Adipocyte (in vitro differentiated cells): ENCODE data around the gene OR7C1.
"Not testable (repeated sequence)": the region's sequence is repeated elsewhere in the genome, so short reads cannot be mapped to it uniquely, and the experiment has no call there.

ENCODE experiments used
- DNase-seq: peaks from one replicate; pipeline ENCODE4 v3.0.0-alpha.2; 2015; ENCODE audit warnings: low read depth
- H3K27me3 ChIP-seq: replicated peaks from 2 replicates; pipeline ENCODE4 v1.7.0; 2013; ENCODE audit warnings: mild to moderate bottlenecking, low read length, moderate library complexity; ENCODE audit not compliant: control insufficient read depth, insufficient read depth
- H3K36me3 ChIP-seq: 2 replicates; pipeline ENCODE4 v1.7.0; 2013; ENCODE audit warnings: low read length, mild to moderate bottlenecking, moderate library complexity; ENCODE audit not compliant: control insufficient read depth, insufficient read depth, severe bottlenecking
- H3K4me1 ChIP-seq: 2 replicates; pipeline ENCODE4 v1.7.0; 2013; ENCODE audit warnings: mild to moderate bottlenecking, low read length, moderate library complexity; ENCODE audit not compliant: control insufficient read depth, insufficient read depth
- H3K4me3 ChIP-seq: 2 replicates; pipeline ENCODE4 v1.7.0; 2013; ENCODE audit warnings: mild to moderate bottlenecking, low read length, moderate library complexity
- H3K9ac ChIP-seq: 2 replicates; pipeline ENCODE4 v1.7.0; 2013; ENCODE audit warnings: mild to moderate bottlenecking, low read length, moderate library complexity
- H3K9me3 ChIP-seq: 2 replicates; pipeline ENCODE4 v1.7.0; 2013; ENCODE audit warnings: mild to moderate bottlenecking, low read length, moderate library complexity; ENCODE audit not compliant: control insufficient read depth

OR7C1 gene

DNA sequence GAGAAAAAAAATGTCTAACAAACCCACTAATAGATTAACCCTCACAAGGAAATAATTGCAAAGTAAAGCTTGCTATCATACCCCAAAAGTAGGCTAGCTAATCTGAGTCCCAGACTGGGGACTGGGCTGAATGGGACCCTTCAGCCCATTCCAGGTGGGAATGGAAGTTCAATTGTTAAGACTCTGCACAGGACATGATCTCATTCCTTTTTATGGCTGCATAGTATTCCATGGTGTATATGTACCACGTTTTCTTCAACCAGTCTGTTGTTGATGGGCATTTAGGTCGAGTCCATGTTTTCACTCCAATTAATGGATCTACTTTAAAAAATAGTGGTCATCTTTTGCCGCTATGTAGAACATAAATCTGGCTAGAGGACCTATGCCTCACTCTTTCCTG lies 17.9 kb downstream of the OR7C1 start:
- no peak overlapping the region for H3K4me3 ChIP-seq
- no peak overlapping the region for H3K9ac ChIP-seq
- H3K4me1 ChIP-seq: no peaks in the 10 kb centered on the region
- peaks cover 4% of the 10 kb centered on the region for H3K9me3 ChIP-seq
- H3K36me3 ChIP-seq: no peaks in the 10 kb centered on the region
- no peak for DNase-seq
- H3K27me3 ChIP-seq: peaks cover 6% of the 10 kb centered on the region

DNA sequence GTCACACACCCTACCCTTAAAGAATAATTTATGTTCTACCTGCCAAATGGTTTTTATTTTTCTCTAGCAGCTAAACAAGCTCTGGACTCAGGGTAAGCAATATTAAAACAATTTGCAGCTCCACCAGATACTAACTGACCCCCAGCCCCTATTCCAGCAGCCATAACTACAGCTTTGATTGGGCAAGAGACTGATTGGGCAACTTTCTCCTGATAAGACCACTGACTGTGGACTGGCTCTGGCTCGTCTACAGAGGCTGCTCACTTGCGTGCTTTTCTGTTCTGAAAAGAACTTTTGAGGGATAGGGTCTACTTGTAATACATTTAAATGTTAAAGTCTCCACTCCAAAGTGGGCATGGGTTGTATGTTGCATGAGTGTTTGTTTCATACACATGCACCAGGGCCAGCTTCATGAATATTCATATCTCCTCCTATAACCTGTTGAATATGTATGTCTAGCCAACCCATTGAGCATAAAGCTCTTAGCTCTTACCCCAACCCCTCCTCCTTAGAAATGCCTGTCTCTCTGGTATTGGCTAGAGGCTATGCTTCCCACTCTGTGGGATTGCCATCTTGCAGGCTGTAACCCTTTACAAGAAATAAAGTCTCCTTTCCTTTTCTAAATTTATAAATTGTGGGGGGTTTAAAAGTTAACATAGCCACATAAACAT lies 19.9 kb downstream of the OR7C1 start:
- no peak overlapping the region for H3K9ac ChIP-seq
- DNase-seq: no peak
- H3K4me3 ChIP-seq: no peak overlapping the region
- no peaks in the 10 kb centered on the region for H3K36me3 ChIP-seq
- H3K9me3 ChIP-seq: peaks cover 4% of the 10 kb centered on the region
- H3K27me3 ChIP-seq: no peaks in the 10 kb centered on the region
- no peaks in the 10 kb centered on the region for H3K4me1 ChIP-seq

DNA sequence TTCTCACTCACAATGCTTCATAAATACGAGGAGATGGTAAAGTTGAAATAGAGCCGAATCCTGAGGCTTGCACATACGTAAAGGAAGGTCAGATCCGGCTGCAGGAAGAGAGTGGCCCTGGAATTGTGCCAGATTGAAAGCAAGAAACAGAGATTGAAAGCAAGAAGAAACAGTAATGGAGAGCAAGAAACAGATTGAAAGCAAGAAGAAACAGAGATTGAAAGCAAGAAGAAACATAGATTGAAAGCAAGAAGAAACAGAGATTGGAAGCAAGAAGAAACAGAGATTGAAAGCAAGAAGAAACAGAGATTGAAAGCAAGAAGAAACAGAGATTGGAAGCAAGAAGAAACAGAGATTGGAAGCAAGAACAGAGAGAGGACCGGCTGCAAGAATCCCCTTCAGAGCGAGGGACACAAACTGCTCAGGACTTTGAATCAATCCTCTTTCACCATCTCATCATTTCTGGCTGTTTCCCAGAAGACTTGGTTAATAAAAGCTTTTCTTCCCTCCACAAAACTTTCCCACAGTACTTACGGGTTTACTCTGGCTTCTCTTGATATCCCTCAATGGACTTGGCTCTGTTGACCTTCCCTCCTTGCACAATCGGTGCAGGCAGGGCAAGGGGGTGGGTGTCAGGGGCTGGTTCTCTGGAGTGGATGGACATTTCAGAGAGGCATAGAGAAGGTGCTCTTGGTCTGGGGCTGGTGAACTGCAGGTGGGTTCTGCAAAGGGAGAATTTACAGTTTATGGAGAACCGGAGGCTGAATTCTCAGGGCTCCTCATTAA lies 25.5 kb downstream of the OR7C1 start:
- peaks cover 5% of the 10 kb centered on the region for H3K4me1 ChIP-seq
- H3K36me3 ChIP-seq: no peaks in the 10 kb centered on the region
- H3K27me3 ChIP-seq: no peaks in the 10 kb centered on the region
- H3K9me3 ChIP-seq: no peaks in the 10 kb centered on the region
- H3K4me3 ChIP-seq: no peak overlapping the region
- DNase-seq: no peak
- H3K9ac ChIP-seq: no peak overlapping the region

- H3K9ac ChIP-seq: no peak overlapping the region
- H3K27me3 ChIP-seq: peaks cover 3% of the 10 kb centered on the region
- H3K4me1 ChIP-seq: peaks cover 2% of the 10 kb centered on the region
- H3K4me3 ChIP-seq: no peak overlapping the region
- DNase-seq: no peak
- no peaks in the 10 kb centered on the region for H3K36me3 ChIP-seq
- no peaks in the 10 kb centered on the region for H3K9me3 ChIP-seq
Observed at GRCh38 chr19:14804765-14805164, 30.2 kb downstream of the OR7C1 start.

DNA sequence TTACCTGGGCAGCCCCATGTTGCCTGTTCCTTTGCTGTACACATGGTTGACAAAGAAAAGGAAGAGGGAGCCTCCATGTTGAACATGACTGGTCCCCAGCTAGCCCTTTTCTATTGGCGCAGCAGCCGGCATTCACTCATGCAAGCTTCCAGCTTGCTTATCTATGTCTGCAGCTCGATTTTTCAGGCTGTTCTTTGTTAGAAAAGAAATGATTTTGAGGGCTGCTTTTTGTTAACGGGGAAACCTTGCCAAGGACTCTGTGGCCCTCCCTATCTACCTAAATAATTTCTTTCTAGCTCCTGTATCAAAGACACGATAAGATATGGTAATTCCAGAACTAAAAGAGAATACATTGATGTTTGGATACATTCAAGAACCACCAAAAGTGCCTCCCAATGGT lies 36.2 kb downstream of the OR7C1 start:
- H3K36me3 ChIP-seq: no peaks in the 10 kb centered on the region
- H3K27me3 ChIP-seq: peaks cover 12% of the 10 kb centered on the region
- H3K4me3 ChIP-seq: no peak overlapping the region
- no peaks in the 10 kb centered on the region for H3K4me1 ChIP-seq
- H3K9ac ChIP-seq: no peak overlapping the region
- no peak for DNase-seq
- no peaks in the 10 kb centered on the region for H3K9me3 ChIP-seq

DNA sequence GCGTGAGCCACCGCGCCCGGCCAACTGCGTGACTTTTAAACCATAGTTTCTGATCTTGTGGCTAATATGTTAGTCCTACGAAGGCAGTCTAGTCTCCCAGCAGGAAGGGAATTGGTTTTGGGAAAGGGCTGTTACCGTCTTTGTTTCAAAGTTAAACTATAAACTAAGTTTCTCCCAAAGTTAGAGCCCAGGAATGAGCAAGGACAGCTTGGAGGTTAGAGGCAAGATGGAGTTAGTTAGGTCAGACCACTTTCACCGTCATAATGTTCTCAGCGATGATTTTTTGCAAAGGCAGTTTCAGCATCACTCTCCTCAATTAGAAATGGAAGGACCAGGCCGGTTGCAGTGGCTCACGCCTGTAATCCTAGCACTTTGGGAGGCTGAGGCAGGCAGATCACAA lies 39.0 kb downstream of the OR7C1 start:
- no peaks in the 10 kb centered on the region for H3K4me1 ChIP-seq
- no peak overlapping the region for H3K9ac ChIP-seq
- H3K9me3 ChIP-seq: no peaks in the 10 kb centered on the region
- H3K27me3 ChIP-seq: peaks cover 12% of the 10 kb centered on the region
- H3K36me3 ChIP-seq: no peaks in the 10 kb centered on the region
- DNase-seq: no peak
- no peak overlapping the region for H3K4me3 ChIP-seq

- H3K9me3 ChIP-seq: no peaks in the 10 kb centered on the region
- peaks cover 9% of the 10 kb centered on the region for H3K27me3 ChIP-seq
- no peak for DNase-seq
- H3K4me3 ChIP-seq: no peak overlapping the region
- no peaks in the 10 kb centered on the region for H3K4me1 ChIP-seq
- no peak overlapping the region for H3K9ac ChIP-seq
- H3K36me3 ChIP-seq: no peaks in the 10 kb centered on the region
Observed at GRCh38 chr19:14795078-14795721, 39.8 kb downstream of the OR7C1 start.

DNA sequence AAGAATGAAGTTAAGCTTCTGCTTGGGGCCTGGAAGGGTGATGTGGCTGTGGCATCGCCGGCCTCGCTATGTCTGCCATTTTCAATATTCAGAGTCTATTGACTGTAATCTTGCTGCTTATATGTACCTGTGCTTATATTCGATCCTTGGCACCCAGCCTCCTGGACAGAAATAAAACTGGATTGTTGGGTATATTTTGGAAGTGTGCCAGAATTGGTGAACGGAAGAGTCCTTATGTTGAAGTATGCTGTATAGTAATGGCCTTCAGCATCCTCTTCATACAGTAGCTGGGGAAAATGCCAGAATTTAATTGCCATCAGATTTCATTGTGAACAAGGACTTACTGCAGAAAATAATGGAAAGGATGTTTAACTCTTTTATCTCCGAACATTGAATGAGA lies 42.7 kb downstream of the OR7C1 start:
- not testable (repeated sequence) for H3K9me3 ChIP-seq, H3K4me1 ChIP-seq, H3K27me3 ChIP-seq, H3K4me3 ChIP-seq, H3K9ac ChIP-seq, DNase-seq, H3K36me3 ChIP-seq

GRCh38 chr19:14786421-14786851 lies 48.5 kb downstream of the OR7C1 start:
- no peak for DNase-seq
- H3K27me3 ChIP-seq: no peaks in the 10 kb centered on the region
- no peaks in the 10 kb centered on the region for H3K4me1 ChIP-seq
- H3K9me3 ChIP-seq: no peaks in the 10 kb centered on the region
- H3K36me3 ChIP-seq: no peaks in the 10 kb centered on the region
- H3K4me3 ChIP-seq: no peak overlapping the region
- H3K9ac ChIP-seq: no peak overlapping the region

GRCh38 chr19:14785102-14785793 lies 49.7 kb downstream of the OR7C1 start:
- not testable (repeated sequence) for H3K36me3 ChIP-seq, H3K9ac ChIP-seq, H3K4me1 ChIP-seq, DNase-seq, H3K4me3 ChIP-seq, H3K27me3 ChIP-seq, H3K9me3 ChIP-seq

- not testable (repeated sequence) for H3K36me3 ChIP-seq, H3K4me3 ChIP-seq, H3K9me3 ChIP-seq, DNase-seq, H3K4me1 ChIP-seq, H3K27me3 ChIP-seq, H3K9ac ChIP-seq
Observed at GRCh38 chr19:14784730-14785101, 50.3 kb downstream of the OR7C1 start.
